ENCODE measurements around the gene TNFRSF1B. TPM values are rescaled to one million over a fixed set of nuclear protein-coding genes. Genes with fewer than 3 reads are reported as not detected.

Gene TNFRSF1B
- total RNA-seq, 1 experiment from 2014 or later = 0.61 TPM

DNA sequence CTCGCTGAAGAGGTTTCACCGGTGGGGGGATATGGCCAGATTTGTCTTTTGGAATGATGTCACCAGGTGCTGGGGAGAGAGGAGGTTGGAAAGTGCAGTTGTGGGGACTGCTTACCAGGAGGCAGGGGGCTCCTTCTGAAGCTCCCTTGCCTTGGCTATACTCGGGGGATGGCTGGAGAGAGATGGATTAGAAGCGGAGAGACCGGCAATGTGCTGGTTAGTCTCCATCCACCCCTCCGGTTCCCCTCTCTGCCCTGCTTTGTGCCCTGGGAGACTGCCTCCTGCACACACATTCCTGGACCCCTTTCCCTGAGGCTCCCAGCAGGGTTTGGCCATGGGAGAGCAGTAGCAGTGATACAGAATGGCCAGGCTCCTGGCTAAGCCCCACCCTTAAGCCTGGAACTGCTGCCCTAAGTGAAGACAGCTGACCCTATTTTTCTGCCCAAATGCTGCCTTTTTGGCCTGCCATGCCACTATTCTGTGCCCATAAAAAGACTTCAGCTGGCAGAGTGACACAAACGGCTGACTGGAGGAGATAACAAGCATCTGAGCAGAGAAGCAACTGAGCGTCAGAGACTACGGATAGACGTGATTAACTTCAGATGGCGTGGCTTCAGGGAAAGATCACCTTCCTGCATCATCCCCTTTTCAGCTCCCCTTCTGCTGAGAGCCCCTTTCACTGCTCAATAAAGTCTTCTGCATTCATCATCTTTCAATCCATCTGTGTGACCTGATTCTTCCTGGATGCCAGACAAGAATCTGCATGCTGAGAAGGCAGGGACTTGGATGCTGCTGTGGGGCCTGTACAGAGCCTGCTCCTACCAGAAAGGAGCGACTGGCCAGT lies 48.5 kb downstream of the TNFRSF1B start:
- no peaks in the 10 kb centered on the region for H3K36me3 ChIP-seq (ENCODE audit: control insufficient read depth in 1 of 2, insufficient read depth in 2 of 2, low read length in 2 of 2)
- ATAC-seq (no peak), DNase-seq (ENCODE audit: low read depth, low spot score) (no peak)
- no peak overlapping the region for H3K27ac ChIP-seq (ENCODE audit: low read depth, low read length)
- H3K4me1 ChIP-seq (ENCODE audit: control insufficient read depth in 1 of 2, insufficient read depth in 2 of 2, low read length in 2 of 2) = no peaks in the 10 kb centered on the region
- no peak for TF ChIP-seq RAD21 (IDR thresholded peaks at IDR 0.05; ENCODE audit: low read depth)
- no peak for TF ChIP-seq YY1 (IDR thresholded peaks at IDR 0.05; ENCODE audit: extremely low read depth, insufficient replicate concordance, low read depth, low read length)
- TF ChIP-seq, protein P1, sequence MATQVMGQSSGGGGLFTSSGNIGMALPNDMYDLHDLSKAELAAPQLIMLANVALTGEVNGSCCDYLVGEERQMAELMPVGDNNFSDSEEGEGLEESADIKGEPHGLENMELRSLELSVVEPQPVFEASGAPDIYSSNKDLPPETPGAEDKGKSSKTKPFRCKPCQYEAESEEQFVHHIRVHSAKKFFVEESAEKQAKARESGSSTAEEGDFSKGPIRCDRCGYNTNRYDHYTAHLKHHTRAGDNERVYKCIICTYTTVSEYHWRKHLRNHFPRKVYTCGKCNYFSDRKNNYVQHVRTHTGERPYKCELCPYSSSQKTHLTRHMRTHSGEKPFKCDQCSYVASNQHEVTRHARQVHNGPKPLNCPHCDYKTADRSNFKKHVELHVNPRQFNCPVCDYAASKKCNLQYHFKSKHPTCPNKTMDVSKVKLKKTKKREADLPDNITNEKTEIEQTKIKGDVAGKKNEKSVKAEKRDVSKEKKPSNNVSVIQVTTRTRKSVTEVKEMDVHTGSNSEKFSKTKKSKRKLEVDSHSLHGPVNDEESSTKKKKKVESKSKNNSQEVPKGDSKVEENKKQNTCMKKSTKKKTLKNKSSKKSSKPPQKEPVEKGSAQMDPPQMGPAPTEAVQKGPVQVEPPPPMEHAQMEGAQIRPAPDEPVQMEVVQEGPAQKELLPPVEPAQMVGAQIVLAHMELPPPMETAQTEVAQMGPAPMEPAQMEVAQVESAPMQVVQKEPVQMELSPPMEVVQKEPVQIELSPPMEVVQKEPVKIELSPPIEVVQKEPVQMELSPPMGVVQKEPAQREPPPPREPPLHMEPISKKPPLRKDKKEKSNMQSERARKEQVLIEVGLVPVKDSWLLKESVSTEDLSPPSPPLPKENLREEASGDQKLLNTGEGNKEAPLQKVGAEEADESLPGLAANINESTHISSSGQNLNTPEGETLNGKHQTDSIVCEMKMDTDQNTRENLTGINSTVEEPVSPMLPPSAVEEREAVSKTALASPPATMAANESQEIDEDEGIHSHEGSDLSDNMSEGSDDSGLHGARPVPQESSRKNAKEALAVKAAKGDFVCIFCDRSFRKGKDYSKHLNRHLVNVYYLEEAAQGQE (IDR thresholded peaks at IDR 0.05; ENCODE audit: low read depth) = no peak
- TF ChIP-seq SP1 (IDR thresholded peaks at IDR 0.05; ENCODE audit: low read depth) = no peak
- TF ChIP-seq CEBPB (IDR thresholded peaks at IDR 0.05; ENCODE audit: low read depth) = no peak
- no peak for TF ChIP-seq ZFX (IDR thresholded peaks at IDR 0.05)
- no peak for TF ChIP-seq EZH2 (IDR thresholded peaks at IDR 0.05)
- TF ChIP-seq CBX3 (IDR thresholded peaks at IDR 0.05; ENCODE audit: low read depth) = no peak
- no peak for TF ChIP-seq ELF1 (IDR thresholded peaks at IDR 0.05; ENCODE audit: borderline replicate concordance, low read depth)
- TF ChIP-seq POLR2AphosphoS5 (IDR thresholded peaks at IDR 0.05; ENCODE audit: low read depth, low read length) = no peak
- no peaks in the 10 kb centered on the region for H3K27me3 ChIP-seq (ENCODE audit: insufficient read depth, low read length)
- H4K20me1 ChIP-seq (ENCODE audit: insufficient read depth) = no peaks in the 10 kb centered on the region
- RAD21 ChIA-PET (ENCODE audit: low non-redundant PET in 1 of 2, low total read pairs in 2 of 2, uncharacterized antibody in 2 of 2, unreplicated experiment in 2 of 2) = no interaction called here
- no TSS peak for BruUV-seq (replicated peaks)
- no peak overlapping the region for H3K9ac ChIP-seq (ENCODE audit: low read length)
- POLR2A ChIA-PET = interaction anchor here (1.0 kb wide), 1 partner anchor 15 kb away, joined by 3 read pairs; the partner anchor contains the start of gene VPS13D
- H3K9me2 ChIP-seq (ENCODE audit: insufficient read depth) = no peaks in the 10 kb centered on the region
- no peaks in the 10 kb centered on the region for H3K79me2 ChIP-seq (ENCODE audit: insufficient read depth, low read length)
- H3K4me2 ChIP-seq (ENCODE audit: low read length) = no peak overlapping the region
- no peak overlapping the region for H3K4me3 ChIP-seq (replicated peaks in 1 of 2; ENCODE audit: low read depth in 1 of 2, low read length in 2 of 2)
- no peaks in the 10 kb centered on the region for H3K9me3 ChIP-seq (ENCODE audit: control insufficient read depth in 1 of 2, insufficient read depth in 1 of 2, low read depth in 1 of 2, low read length in 2 of 2)
- CTCF ChIA-PET = interaction anchor here (2.0 kb wide), 1 partner anchor 91 kb away, joined by 7 read pairs; no protein-coding TSS in a partner anchor
- intact Hi-C loops (cut with micrococcal nuclease) = no loop called here
- no peak overlapping the region for H2AFZ ChIP-seq (ENCODE audit: low read depth, low read length, poor library complexity, severe bottlenecking)
